Hematopoietic multipotent progenitor cell treated with erythropoietin and hydrocortisone succinate and interleukin-3 and kit ligand, for 6 days (in vitro differentiated cells): ENCODE results near the gene PARD3B.
A peak's percentile ranks its signal among the peaks of the same experiment; 100 is the strongest.

Source experiments
- DNase-seq: peaks from one replicate; pipeline ENCODE4 v3.0.0-alpha.2; 2015

PARD3B gene

DNA sequence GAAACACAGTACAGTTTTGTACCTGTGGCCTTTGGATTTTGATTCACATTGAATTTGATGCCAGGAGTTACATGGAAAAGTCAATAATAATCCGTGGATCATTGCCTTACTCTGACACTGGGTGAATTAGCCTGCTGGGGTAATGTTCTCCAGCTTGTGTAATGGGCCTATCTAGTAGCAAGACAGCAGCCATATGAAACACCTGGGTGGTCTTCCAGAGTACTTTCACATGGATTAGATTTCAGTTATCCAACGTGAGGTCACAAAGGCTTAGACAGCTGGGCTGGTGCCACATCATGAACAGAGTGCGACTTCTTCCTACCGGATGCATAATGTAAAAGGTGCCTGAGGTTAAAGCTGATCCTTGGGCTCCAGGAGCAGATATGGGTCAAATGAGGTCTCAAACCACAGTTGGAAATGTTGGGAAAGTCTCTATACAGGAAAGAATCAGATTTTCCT lies 486.8 kb downstream of the PARD3B start:
- DNase-seq, result no peak

DNA sequence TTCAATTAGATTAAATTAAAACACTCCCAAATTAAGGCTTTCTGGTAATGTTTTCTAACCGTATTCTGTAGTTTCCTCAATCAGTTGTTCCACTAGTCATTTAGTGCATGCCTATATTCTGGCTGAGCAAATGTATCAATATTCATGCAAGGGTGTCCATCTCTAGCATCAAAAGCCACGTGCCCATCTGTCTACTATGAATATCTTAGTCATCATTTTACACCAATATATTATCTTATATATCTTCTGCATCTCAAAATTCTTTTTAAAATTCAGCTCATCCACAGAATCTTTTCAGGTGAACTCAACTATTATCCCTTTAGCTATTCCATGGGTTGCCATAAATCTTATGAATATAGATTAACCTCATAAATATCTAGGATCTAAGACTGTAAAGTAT lies 488.2 kb downstream of the PARD3B start:
- no peak for DNase-seq

DNA sequence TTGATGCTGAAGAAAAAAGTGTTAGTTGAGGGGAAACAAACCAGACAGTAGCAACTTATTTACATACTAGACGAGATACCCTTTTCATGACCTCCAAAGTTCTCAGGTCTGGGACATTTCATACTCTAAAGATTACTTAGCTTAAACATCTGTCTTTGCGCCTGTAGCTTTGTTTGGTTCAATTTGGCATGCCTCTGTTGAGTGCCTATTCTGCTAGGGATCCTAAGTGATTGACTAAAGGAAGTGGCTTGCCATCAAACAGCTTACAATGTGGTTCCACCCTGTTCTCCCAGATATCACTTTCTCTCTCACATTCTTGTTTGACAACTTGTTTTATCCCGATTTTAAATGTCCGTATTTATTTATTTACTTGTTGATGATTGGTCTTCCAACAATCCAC lies 488.8 kb downstream of the PARD3B start:
- no peak for DNase-seq

DNA sequence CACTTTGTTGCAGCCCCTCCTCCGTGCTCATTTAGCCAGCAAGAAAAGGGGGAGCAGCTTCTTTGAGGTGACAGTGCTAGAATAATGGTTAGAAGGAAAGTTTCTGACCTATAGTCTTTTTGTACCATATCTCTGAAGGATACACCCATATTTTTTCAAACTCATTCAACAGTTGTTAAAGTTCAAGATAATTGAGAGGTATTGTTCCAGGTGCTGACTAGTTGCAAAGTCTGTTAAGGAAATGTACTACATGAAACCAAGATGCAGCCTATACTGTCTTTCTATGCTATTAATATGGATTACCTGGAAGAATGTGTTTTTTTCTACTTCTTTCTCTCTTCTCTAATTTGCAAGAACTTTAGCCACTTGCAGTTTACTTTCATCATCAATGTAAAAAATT lies 495.0 kb downstream of the PARD3B start:
- no peak for DNase-seq

DNA sequence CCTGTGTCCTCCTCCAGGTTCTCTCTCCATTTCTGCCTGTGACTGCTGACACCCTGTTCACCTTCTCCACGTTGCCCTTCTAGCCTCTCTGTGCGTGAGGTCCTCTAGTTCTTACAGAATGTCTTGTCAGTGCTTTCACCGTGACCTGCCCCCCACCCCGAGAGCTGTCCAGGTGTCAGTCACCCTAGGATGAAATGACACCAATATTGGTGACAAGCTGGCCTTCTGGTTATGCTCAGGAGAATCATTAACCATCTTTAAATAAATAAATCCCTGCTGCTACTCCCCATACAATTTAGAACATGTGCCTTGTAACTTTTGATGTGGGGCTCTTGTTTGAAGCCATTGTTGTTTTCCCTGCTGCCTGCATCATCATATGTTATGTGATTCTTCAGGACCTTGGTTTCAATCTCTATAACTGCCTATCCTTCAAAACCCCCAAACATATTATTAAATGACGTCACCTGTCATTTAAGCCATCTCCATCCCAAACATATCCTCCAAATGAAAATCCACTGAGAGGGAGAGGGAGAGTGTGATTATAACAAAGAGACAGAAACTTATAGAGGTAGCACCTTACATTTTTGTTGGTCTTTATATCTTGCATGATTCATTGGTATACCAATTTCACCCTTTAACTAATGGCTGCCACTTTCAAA lies 496.3 kb downstream of the PARD3B start:
- DNase-seq, result no peak

DNA sequence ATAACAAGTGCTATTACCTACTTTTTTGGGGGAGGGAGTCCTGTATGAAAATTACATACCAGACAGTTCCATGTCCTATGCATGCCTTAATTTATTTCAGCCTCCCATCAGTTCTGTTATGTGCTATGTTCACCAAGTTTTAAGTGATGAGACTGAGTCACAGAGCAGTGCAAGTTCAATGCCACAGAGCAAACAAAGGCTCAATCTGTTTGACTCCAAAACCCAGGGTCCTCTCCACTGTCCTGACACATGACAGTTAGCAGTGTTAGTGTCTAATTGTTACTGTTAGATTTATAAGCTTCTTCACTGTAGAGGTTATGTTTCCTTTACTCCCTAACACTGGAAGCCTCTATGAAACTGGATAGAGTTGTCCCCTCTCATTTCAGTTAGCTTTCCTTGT lies 498.0 kb downstream of the PARD3B start:
- no peak for DNase-seq

DNA sequence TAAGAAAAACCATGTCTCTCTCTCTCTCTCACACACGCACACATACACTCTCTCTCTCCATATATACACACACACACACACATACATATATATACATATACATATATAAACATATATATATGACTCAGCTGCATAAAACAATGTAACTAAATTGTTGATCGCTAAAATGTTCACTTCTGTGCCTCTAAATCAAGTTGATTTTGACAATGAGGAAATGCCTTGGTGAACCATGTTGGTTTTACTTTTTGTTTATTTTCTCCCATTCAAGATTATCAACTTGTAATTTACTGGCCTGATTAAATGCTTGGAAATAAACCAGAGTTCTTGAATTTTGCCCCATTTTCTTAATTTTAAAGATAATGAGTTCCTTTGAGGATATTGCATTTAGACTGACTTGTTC lies 500.4 kb downstream of the PARD3B start:
- DNase-seq, result no peak

DNA sequence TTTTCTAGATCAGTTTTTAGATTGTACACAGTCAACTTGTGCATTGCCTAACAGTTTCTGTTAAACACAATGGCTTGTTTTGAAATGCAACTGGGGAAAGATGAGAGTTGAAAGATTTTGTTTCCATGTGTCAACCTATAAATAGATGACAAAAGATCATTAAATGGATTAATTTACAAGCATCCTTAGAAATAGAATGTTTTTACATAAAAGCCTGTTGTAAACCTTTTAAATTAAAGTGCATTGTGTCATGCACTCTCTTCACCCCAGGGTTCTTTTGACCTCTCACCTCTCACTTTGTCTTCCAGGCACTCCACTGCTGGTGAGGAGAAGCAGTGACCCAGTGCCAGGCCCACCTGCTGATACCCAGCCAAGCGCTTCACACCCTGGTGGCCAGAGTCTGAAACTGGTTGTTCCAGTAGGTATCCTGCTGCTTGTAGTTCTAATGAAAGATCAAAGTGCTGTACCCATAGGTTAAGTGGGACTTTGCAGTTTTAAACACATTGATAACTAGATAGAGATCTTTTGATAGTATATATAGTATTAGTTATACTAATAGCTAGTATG lies 502.1 kb downstream of the PARD3B start:
- no peak for DNase-seq

DNA sequence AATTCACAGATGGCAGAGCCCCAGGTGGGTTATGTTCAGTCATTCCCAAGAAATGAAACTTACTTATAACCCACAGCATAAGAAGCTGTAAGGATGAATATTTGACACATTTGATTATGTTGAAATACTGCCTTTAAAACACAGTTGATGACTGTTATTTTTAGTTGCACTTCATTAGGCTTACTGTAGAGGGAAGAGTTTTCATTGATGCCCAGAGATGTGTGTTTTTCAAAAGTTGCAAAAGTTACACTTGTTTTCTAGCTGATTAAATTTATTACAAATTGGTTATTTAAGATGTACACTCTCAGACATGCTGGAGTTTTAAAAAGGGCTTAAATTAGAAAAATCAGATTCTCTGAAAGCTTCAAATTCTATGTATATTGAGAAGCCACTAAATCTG lies 506.1 kb downstream of the PARD3B start:
- no peak for DNase-seq

DNA sequence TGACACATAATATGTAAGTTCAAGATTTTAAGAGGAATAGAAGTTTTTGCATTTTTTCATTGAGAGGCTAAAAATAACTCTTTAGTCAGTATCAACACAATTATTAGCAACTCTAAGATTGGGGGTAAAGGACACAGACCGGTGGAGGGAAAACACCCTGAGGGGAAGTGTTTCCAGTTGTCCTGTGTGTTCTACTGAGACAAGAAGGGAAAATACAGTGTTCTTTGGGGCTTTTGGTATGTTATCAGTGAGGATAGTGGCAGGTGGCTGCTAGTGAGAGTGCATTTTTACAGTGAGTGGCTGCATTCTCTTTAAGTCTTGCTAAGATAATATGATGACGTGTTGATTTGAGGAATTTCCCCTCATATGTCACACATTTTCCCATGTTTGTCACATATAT lies 507.5 kb downstream of the PARD3B start:
- no peak for DNase-seq

DNA sequence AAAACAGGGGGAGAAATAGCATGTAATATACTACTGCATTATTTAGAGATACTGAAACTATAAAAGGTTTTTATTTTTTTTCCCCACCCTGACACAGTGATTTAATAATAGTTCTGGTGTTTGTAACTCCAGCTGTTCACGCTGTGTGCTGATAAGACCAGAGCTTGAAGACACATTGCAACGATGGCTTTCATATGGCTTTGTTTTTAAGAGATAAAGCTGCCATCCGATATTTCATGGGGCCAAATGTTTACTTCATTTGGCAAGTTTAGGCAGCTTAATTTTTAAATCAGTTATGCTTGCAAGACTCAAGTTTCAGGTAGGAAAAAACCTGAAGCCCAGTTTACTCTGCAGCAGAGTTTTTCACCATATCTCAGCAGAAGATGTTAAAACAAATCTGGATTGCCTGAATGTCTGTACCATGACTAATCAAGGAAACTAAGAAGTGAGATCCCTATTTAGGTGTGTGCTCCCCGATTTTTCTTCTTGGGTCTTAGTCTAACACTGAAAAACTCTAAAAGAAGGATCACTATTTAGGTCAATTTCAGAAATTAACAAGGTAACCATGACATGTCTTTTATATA lies 508.6 kb downstream of the PARD3B start:
- DNase-seq, result peak; percentile 71

DNA sequence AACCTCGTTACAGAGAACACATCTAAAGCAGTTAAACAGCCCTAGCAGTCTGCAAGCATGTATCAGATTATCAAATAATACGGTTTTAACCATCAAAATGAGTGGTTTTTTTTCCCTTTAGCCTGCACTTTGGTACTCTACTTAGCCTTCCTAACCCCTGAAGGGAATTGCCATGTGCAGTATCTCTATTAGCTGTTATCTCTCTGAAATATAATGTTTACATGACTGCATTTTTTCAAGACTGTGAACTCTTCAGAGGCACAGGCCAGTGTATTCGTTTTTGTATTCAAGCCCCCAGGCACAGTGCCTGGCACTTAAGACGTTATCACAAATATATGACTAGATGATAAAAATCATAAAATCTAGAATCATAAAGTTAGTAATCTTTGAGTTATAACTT lies 509.5 kb downstream of the PARD3B start:
- DNase-seq, result no peak

DNA sequence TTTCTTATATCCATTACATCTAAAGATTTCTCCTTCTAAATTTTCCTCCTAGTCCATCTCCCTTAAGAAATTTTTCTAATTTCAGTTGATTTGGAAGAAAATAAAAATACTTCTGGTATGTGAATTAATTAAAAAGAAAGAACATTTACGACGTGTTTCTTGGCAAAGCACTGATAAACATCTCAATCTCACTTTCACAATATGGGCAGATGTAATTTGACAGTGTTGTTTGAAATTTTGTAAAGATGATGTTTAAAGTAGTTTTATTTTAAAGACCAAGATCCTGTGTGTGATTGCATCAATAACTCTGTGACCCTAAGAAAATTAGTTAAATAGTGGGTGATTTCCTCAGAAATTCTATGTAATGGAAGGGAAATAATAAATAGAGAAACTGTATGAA lies 510.0 kb downstream of the PARD3B start:
- DNase-seq, result no peak

DNA sequence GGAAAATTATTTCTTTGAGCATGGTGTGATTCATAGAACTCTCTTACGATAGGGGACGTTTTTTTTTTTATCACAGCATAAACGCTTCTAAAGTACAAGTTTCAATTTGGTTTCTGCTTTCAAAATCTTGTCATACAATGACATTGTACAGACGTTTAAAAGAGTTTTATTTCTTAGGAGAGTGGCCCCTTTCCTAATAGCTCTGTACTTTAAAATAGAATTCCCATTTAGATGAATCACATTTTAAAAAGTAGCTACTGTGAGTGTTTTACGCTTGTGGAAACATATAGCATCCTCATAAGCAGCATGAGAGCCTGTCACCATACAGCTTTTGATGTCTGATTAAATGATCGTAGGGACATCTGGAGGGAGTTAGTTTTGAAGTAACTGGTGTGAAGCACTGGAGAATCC lies 510.9 kb downstream of the PARD3B start:
- no peak for DNase-seq

DNA sequence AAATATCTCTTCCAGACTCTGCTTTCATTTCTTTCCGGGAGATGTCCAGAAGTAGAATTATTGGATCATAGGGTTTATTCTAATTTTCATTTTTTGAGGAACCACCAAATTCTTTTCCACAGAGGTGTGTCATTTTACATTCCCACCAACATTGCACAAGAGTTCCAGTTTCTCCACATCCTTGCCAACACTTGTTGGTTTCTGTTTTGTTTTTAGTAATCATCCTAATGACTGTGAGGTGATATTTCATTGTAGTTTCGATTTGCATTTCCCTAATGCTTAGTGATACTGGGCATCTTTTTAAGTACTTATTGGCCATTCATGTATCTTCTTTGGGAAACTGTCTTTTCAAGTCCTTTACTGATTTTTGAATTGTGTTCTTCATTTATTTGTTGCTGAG lies 513.1 kb downstream of the PARD3B start:
- no peak for DNase-seq

DNA sequence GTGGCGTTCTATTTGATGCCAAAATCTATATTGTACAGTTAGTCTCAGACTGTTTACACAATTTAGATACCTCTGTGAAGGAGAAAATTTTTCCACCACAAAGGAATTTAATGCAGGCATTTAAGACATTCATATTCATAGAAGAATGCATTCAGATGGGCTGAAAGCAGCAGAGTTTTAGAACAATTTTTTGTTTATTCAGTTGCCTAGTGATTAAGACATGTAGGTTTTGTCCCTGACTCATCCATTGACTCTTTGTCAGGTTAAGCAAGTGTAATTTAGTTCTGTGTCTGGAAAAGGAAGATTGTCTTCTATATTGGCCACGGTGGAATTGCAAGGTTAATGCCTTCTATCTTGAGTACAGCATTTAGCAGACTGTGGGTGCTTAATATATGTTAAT lies 515.0 kb downstream of the PARD3B start:
- DNase-seq, result no peak

DNA sequence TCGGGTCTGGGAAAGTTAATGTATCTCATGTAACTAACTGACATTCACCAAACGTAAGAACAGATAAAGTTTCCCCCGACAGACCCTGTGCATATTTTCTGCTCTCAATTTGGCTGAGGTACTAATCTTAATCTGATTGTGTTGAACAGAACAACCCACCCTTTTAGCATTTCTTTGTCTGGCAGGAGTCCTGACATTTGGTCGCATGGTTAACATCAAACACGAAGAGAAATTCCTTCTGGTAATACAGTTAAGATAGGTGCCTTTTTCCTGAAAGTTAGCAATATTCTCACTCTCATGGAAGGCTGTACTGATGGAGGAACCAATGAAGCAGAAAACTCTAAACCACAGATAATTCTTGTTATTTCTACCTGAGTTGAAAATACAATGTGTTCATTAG lies 520.8 kb downstream of the PARD3B start:
- DNase-seq, result no peak

DNA sequence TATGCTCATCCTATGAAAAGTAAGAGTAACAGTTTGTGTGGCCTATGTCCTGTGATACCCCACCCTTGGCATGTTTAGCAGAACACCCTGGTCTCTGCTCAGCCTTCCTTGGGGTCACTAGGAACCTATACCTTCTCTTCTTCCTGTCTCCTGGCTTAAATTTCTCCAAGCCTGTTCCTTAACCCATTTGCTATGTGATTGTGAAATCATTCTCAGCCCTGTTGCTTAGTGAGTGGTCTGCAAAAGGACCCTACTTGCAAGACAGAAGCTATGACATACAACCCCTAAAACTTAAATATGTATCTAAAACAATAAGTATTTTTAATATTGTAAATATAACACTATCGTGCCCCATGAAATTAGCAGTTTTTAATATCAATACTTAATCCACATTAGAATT lies 524.7 kb downstream of the PARD3B start:
- DNase-seq, result no peak

DNA sequence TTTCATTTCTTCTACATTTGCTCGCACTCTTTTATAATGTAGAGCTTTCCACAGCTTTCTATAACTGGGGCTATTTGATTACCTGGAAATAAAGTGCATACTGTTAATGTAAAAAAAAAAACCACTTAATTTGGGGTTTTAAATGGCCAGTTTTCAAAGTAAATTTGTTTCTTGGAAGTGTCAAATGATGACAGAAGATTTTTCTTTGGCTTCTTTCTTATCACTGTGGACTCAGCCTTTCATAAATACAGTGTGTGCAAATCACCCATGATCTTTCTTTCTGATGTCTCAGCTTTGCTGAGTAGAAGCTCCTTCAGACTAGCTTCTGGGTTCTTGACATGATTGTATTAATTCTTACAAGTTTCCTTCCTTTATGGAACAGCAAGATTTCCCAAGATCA lies 525.6 kb downstream of the PARD3B start:
- no peak for DNase-seq

DNA sequence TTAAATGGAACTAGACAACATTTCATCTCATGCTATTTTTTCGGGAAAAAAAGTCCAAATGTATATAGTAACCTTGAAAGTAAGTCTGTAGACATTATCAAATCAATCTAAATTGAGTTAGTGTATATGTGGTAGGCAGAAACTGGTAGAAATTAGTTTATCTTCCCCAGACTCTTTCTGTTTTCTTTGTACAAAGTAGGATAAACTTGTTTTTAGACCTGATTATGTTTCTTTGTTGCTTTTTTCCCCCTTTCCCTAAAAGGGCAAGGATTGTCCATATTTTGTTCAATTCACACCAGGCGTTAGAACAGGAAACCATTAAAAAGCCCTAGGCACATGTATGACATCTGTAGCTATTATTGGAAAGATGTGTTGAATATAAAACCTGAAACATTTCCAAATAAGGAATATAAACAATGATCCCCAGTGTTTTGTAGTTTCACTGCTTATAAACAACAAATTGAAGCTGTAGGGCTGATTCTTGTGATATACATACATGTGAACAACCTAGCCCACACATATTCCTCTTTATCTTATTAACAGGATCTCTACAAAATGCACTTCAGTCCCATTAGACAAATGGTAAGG lies 528.3 kb downstream of the PARD3B start:
- no peak for DNase-seq

DNA sequence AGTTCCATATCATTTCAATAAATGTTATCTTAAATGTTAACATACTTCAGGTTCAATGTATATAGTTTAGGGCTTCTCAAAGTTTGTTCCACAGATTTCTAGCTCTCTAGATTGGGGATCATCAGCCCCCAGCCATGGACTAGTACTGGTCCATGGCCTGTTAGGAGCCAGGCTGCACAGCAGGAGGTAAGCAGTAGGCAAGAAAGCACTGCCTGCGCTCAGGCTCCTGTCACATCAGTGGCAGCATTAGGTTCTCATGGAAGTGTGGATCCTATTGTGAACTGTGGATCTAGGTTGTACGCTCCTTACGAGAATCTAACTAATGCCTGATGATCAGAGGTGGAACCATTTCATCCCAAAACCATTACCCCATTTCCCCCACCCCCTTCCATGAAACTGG lies 531.1 kb downstream of the PARD3B start:
- no peak for DNase-seq

DNA sequence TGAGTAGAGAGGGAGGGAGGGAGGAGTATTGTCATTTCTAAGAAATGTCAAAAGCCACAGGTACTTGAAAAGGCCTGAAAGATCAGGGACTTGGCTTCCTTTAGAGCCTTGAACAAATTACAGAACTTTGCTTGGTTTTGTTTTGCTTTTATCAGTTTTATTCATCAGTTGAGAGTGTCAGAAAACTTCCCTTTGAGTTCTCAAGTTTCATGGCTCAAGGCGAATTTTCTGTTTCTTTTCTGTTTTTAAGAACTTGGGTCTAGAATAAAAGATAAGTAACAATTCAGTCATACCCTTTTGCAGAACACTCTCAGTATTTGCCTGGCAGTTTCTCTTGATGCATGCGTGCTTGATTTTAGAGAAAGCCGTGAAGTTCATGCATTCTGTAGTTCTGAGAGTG lies 531.9 kb downstream of the PARD3B start:
- no peak for DNase-seq

DNA sequence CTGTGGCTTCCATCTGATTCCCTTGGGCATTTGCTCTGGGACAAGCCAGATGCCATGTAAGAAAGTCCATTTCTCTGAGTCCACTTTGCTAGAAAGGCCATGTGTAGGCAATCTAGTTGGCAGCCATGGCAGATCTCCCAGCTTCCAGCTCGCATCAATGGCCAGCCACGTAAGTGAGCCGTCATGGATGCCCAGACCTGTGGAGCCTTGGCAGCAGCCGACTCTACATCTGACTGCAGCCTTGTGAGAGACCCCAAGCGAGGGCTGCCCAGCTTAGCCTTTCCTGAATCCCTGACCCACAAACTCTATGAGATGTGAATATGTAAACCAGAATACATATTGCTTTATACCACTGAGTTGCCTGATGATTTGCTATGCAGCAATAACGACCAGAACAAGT lies 533.5 kb downstream of the PARD3B start:
- DNase-seq, result no peak

DNA sequence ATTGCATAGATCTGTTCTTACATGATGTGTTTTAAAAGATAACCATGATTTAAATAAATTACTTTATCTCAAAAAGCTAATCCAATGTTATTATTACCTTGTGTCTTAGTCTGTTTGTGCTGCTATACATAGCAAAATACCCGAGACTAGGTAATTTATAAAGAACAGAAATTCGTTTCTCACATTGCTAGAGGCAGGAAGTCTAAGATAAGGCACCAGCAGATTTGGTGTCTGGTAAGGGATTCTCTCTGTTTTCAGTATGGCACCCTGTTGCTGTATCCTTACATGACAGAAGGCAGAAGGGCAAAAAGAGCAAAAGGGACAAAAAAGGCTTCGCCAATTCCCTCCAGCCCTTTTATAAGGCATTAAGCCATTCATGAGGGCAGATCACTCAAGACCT lies 533.9 kb downstream of the PARD3B start:
- no peak for DNase-seq

DNA sequence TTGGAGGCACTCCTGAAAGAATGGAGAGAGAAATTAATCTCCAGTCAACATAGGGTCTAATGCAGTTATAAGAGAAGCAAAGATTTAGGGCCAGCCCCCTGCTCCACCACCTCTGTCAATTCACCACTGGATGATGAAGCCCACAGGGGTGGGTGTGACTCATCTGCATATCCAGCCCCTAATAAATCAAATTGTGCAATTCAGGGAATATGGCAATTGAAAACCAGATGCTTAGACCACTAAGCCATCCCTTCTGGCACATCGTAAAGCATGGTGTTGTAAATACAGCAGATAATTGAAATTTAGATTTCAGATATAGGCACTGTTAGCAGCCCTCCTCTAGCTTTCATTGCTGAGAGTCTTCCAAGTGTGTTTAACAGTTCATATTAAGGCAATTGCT lies 541.4 kb downstream of the PARD3B start:
- no peak for DNase-seq
